Left ventricle myocardium inferior (tissue), 1 donor: ENCODE results near the gene TCEANC. TPM values are rescaled to one million over a fixed set of nuclear protein-coding genes. Genes with fewer than 3 reads are reported as not detected.
A peak's percentile ranks its signal among the peaks of the same experiment; 100 is the strongest.
"Not testable (repeated sequence)": the region's sequence is repeated elsewhere in the genome, so short reads cannot be mapped to it uniquely, and the experiment has no call there.

Experiments used
- DNase-seq: peaks from one replicate; pipeline ENCODE4 v3.0.0-alpha.2; 2020
- H3K27ac ChIP-seq: fragments of 200-600 bp; replicated peaks from 2 replicates; pipeline ENCODE4 v1.8.0; 2021
- H3K27me3 ChIP-seq: fragments of 200-600 bp; 2 replicates; pipeline ENCODE4 v1.8.0; 2021; ENCODE audit warnings: low read depth
- H3K36me3 ChIP-seq: fragments of 200-600 bp; 2 replicates; pipeline ENCODE4 v1.8.0; 2021
- H3K4me1 ChIP-seq: fragments of 200-600 bp; 2 replicates; pipeline ENCODE4 v1.8.0; 2021
- H3K4me3 ChIP-seq: fragments of 200-600 bp; 2 replicates; pipeline ENCODE4 v1.8.0; 2021; ENCODE audit warnings: mild to moderate bottlenecking, moderate library complexity
- H3K9me3 ChIP-seq: fragments of 200-600 bp; replicated peaks from 2 replicates; pipeline ENCODE4 v1.8.0; 2021
- CTCF ChIP-seq: fragments of 200-600 bp; IDR thresholded peaks from 2 replicates; pipeline ENCODE4 v1.8.0; 2021; ENCODE audit warnings: antibody characterized with exemption, mild to moderate bottlenecking, borderline replicate concordance
- intact Hi-C: fragments of 100-400 bp; cut with micrococcal nuclease; formaldehyde crosslinking; loops from one replicate; pipeline ENCODE4 v1.11.0; 2022
- total RNA-seq: library from RNA; stranded (reverse); fragmentation: NEBNext Ultra II Directional; extraction: Animal tissue kit (Norgen Biotek cat#: 25700); gene quantifications from one replicate; pipeline ENCODE4 v1.2.1, GENCODE V29; 2021
- donor health status: DM: no; HTN: yes; CAD: no; lungs with severe emphysema.

Gene TCEANC
- total RNA-seq, 1 donor from 2014 or later, result 7.9 TPM

DNA sequence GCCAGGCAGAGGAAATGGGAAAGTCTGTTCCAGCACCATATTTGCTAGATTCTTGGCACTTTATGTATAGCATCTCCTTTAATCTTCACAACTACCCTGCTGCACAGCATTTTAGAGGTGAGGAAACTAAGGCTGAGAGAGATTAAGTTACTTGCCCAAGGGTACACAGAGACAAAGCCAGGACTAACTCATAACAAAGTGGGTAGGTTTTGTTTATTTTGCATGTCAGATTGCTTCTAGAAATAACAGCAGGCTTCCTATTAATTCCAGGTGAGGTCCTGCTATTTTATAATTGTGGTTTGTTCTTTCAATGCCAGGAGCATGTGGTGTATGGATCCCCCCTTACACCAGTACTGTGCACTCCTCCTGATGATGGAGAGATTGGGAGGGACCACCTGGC lies 15.0 kb downstream of the TCEANC start:
- H3K4me3 ChIP-seq, result no peak overlapping the region
- DNase-seq, result no peak
- peaks cover 14% of the 10 kb centered on the region for H3K4me1 ChIP-seq
- TF ChIP-seq CTCF, result no peak
- no peaks in the 10 kb centered on the region for H3K36me3 ChIP-seq
- intact Hi-C loops, result no loop called here
- H3K27ac ChIP-seq, result peak overlapping the region; percentile 63
- H3K9me3 ChIP-seq, result no peaks in the 10 kb centered on the region
- no peaks in the 10 kb centered on the region for H3K27me3 ChIP-seq

DNA sequence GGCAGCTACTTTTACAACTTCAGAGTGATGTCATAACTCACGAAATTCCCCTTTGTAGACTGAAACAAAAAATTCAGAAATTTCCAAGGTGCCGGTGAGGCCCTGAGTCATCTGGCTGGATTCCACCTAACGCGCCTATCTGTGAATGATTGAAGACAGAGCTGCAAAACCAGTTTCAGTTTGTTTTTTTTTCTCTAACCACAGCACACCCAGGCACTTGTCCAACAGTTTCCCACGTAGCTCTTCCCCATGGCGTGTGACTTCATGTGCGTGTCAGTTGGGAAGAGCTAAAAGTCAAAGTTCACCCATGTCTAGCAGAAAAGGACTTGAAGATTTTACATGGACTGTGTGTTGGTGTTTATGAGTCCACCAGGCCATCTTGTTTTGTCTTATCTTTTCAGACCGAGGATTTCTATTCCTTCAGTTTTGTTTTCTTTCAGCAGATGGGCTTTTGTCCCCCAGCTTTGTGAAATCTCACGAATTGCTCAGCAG lies 16.4 kb downstream of the TCEANC start:
- intact Hi-C loops, result no loop called here
- peak overlapping the region; percentile 63 for H3K27ac ChIP-seq
- TF ChIP-seq CTCF, result no peak
- H3K27me3 ChIP-seq, result no peaks in the 10 kb centered on the region
- no peaks in the 10 kb centered on the region for H3K9me3 ChIP-seq
- peak; percentile 18 for DNase-seq
- H3K4me3 ChIP-seq, result peak overlapping the region; percentile 9
- H3K36me3 ChIP-seq, result no peaks in the 10 kb centered on the region
- peaks cover 14% of the 10 kb centered on the region for H3K4me1 ChIP-seq

- Histone ChIP-seq H3K27ac (peak overlapping the region; percentile 63), H3K4me1 (peaks cover 14% of the 10 kb centered on the region)
- H3K27me3 ChIP-seq, DNase-seq, H3K4me3 ChIP-seq, intact Hi-C loops, H3K9me3 ChIP-seq, H3K36me3 ChIP-seq: not testable (repeated sequence)
Observed at GRCh38 chrX:13669755-13670154, 16.8 kb downstream of the TCEANC start.

GRCh38 chrX:13670197-13670596 lies 17.3 kb downstream of the TCEANC start:
- Histone ChIP-seq H3K9me3 (no peaks in the 10 kb centered on the region), H3K4me1 (peaks cover 14% of the 10 kb centered on the region), H3K4me3 (no peak overlapping the region), H3K27me3 (no peaks in the 10 kb centered on the region), H3K27ac (no peak overlapping the region), H3K36me3 (no peaks in the 10 kb centered on the region)
- intact Hi-C loops, result no loop called here
- no peak for TF ChIP-seq CTCF
- no peak for DNase-seq

GRCh38 chrX:13673016-13673415 lies 20.1 kb downstream of the TCEANC start:
- no peak for TF ChIP-seq CTCF
- no peak for DNase-seq
- Histone ChIP-seq H3K36me3 (no peaks in the 10 kb centered on the region), H3K4me1 (no peaks in the 10 kb centered on the region), H3K27me3 (no peaks in the 10 kb centered on the region), H3K4me3 (no peak overlapping the region), H3K27ac (no peak overlapping the region), H3K9me3 (no peaks in the 10 kb centered on the region)
- intact Hi-C loops, result no loop called here

- Histone ChIP-seq H3K9me3 (no peaks in the 10 kb centered on the region), H3K27me3 (no peaks in the 10 kb centered on the region), H3K27ac (no peak overlapping the region), H3K4me1 (no peaks in the 10 kb centered on the region), H3K36me3 (no peaks in the 10 kb centered on the region), H3K4me3 (no peak overlapping the region)
- TF ChIP-seq CTCF, result no peak
- DNase-seq, result no peak
- intact Hi-C loops, result no loop called here
Observed at GRCh38 chrX:13676885-13677284, 23.9 kb downstream of the TCEANC start.

- DNase-seq, H3K36me3 ChIP-seq, H3K4me3 ChIP-seq, H3K9me3 ChIP-seq, intact Hi-C loops, H3K27ac ChIP-seq, H3K27me3 ChIP-seq, H3K4me1 ChIP-seq: not testable (repeated sequence)
Observed at GRCh38 chrX:13679700-13680099, 26.8 kb downstream of the TCEANC start.
